HEK293T (cell line): Measurements from ENCODE around the gene GJA1.

Source experiments
- ELF4 ChIP-seq: fragments of 450-650 bp; IDR thresholded peaks from 2 replicates; pipeline ENCODE4 v1.6.1; 2017; ENCODE audit warnings: antibody characterized with exemption
- FOXA1 ChIP-seq: fragments of 450-650 bp; IDR thresholded peaks from 2 replicates; pipeline ENCODE4 v1.6.1; 2016; ENCODE audit warnings: mild to moderate bottlenecking
- FOXK2 ChIP-seq: fragments of 450-650 bp; IDR thresholded peaks from 2 replicates; pipeline ENCODE4 v1.6.1; 2016; ENCODE audit warnings: mild to moderate bottlenecking
- HDGF ChIP-seq: fragments of 450-650 bp; IDR thresholded peaks from 2 replicates; pipeline ENCODE4 v1.6.1; 2017; ENCODE audit warnings: antibody characterized with exemption, borderline replicate concordance
- LEF1 ChIP-seq: fragments of 450-650 bp; IDR thresholded peaks from 2 replicates; pipeline ENCODE4 v1.6.1; 2017; ENCODE audit warnings: mild to moderate bottlenecking, borderline replicate concordance
- SP1 ChIP-seq: fragments of 450-650 bp; IDR thresholded peaks from 2 replicates; pipeline ENCODE4 v1.6.1; 2017
- TARDBP ChIP-seq: fragments of 450-650 bp; IDR thresholded peaks from 2 replicates; pipeline ENCODE4 v1.6.1; 2016

DNA sequence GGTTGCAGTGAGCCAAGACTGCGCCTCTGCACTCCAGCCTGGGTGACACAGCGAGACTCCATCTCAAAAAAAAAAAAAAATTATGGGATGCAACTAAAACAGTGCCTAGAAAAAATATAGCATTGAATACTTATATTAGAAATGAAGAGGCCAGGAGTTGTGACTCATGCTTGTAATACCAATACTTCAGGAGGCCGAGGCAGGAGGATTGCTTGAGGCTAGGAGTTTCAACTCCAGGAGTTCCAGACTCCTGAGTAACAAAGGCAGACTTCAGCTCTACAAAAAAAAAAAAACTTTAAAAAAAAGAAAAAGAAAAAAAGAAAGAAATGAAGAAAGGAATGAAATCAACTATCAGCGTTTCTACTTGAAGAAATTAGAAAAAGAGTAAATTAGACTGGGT, 17.1 kb upstream of the GJA1 start:
- no peak for TF ChIP-seq FOXK2
- no peak for TF ChIP-seq HDGF
- TF ChIP-seq TARDBP: no peak
- TF ChIP-seq FOXA1: no peak
- no peak for TF ChIP-seq SP1
- no peak for TF ChIP-seq ELF4
- TF ChIP-seq LEF1: no peak
